Osteoblast (primary cell): ENCODE measurements around the gene TNFRSF25. TPM values are rescaled to one million over a fixed set of nuclear protein-coding genes. Genes with fewer than 3 reads are reported as not detected.
"Not testable (repeated sequence)": the region's sequence is repeated elsewhere in the genome, so short reads cannot be mapped to it uniquely, and the experiment has no call there.

Experiments used
- DNase-seq: peaks from one replicate; pipeline ENCODE4 v3.0.0; 2011; ENCODE audit warnings: low spot score, mixed read lengths; ENCODE audit not compliant: insufficient read length; ENCODE audit errors: missing footprints
- H2AFZ ChIP-seq: 2 replicates; pipeline ENCODE4 v1.6.0; 2011; ENCODE audit warnings: mild to moderate bottlenecking, low read length
- H3K27ac ChIP-seq: 2 replicates; pipeline ENCODE4 v1.5.1; 2011; ENCODE audit warnings: mild to moderate bottlenecking, low read depth, low read length, moderate library complexity
- H3K27me3 ChIP-seq: 2 replicates; pipeline ENCODE4 v1.6.0; 2012; ENCODE audit warnings: mild to moderate bottlenecking, control low read depth, inconsistent platforms, low read length, moderate library complexity; ENCODE audit not compliant: insufficient read depth
- H3K36me3 ChIP-seq: 2 replicates; pipeline ENCODE4 v1.5.1; 2011; ENCODE audit warnings: mild to moderate bottlenecking, low read length, control low read depth, moderate library complexity; ENCODE audit not compliant: insufficient read depth
- H3K4me1 ChIP-seq: 2 replicates; pipeline ENCODE4 v1.5.1; 2011; ENCODE audit warnings: mild to moderate bottlenecking, low read length, control low read depth, moderate library complexity; ENCODE audit not compliant: insufficient read depth
- H3K4me2 ChIP-seq: 2 replicates; pipeline ENCODE4 v1.6.0; 2011; ENCODE audit warnings: mild to moderate bottlenecking, low read length; ENCODE audit not compliant: insufficient read depth
- H3K4me3 ChIP-seq: fragments of 200-600 bp; sonication (generic); 3 replicates; pipeline ENCODE4 v1.5.1; 2012; ENCODE audit warnings: mild to moderate bottlenecking, low read length, inconsistent platforms; ENCODE audit not compliant: insufficient read depth
- H3K79me2 ChIP-seq: 2 replicates; pipeline ENCODE4 v1.6.0; 2012; ENCODE audit warnings: mild to moderate bottlenecking, low read length, control low read depth, inconsistent platforms; ENCODE audit not compliant: insufficient read depth
- H3K9me3 ChIP-seq: 2 replicates; pipeline ENCODE4 v1.5.1; 2011; ENCODE audit warnings: low read depth, low read length, control low read depth
- H4K20me1 ChIP-seq: 2 replicates; pipeline ENCODE4 v1.6.0; 2012; ENCODE audit warnings: mild to moderate bottlenecking, low read length, control low read depth; ENCODE audit not compliant: insufficient read depth
- CTCF ChIP-seq: IDR thresholded peaks from 2 replicates; pipeline ENCODE4 v1.5.1; 2011; ENCODE audit warnings: mild to moderate bottlenecking, low read depth, low read length, moderate library complexity; ENCODE audit errors: extremely low read depth
- total RNA-seq: library from RNA; depleted of rRNA; stranded (reverse); fragments of >200 nt; gene quantifications from 2 replicates; pipeline ENCODE4 v1.2.3, GENCODE V29; 2012

Gene TNFRSF25
- total RNA-seq, 1 donor = 3.3 TPM

GRCh38 chr1:6460301-6461050 lies 5.5 kb downstream of the TNFRSF25 start:
- no peak overlapping the region for H3K27ac ChIP-seq
- no peaks in the 10 kb centered on the region for H3K4me1 ChIP-seq
- H3K4me3 ChIP-seq = no peak overlapping the region
- H3K27me3 ChIP-seq = peaks cover 8% of the 10 kb centered on the region
- H3K4me2 ChIP-seq = no peak overlapping the region
- no peaks in the 10 kb centered on the region for H4K20me1 ChIP-seq
- DNase-seq = peak; percentile 93
- no peak for TF ChIP-seq CTCF
- no peaks in the 10 kb centered on the region for H3K9me3 ChIP-seq
- H2AFZ ChIP-seq = no peak overlapping the region
- H3K36me3 ChIP-seq = peaks cover 8% of the 10 kb centered on the region
- no peaks in the 10 kb centered on the region for H3K79me2 ChIP-seq

GRCh38 chr1:6459850-6460265 lies 6.1 kb downstream of the TNFRSF25 start:
- H3K9me3 ChIP-seq = no peaks in the 10 kb centered on the region
- H2AFZ ChIP-seq = no peak overlapping the region
- no peak overlapping the region for H3K4me2 ChIP-seq
- no peak for DNase-seq
- H4K20me1 ChIP-seq = no peaks in the 10 kb centered on the region
- H3K27me3 ChIP-seq = peaks cover 11% of the 10 kb centered on the region
- no peak for TF ChIP-seq CTCF
- H3K27ac ChIP-seq = no peak overlapping the region
- H3K79me2 ChIP-seq = no peaks in the 10 kb centered on the region
- H3K4me3 ChIP-seq = no peak overlapping the region
- H3K36me3 ChIP-seq = peaks cover 8% of the 10 kb centered on the region
- no peaks in the 10 kb centered on the region for H3K4me1 ChIP-seq

- no peak overlapping the region for H3K4me2 ChIP-seq
- peaks cover 11% of the 10 kb centered on the region for H3K27me3 ChIP-seq
- no peaks in the 10 kb centered on the region for H3K36me3 ChIP-seq
- no peak overlapping the region for H3K27ac ChIP-seq
- no peaks in the 10 kb centered on the region for H4K20me1 ChIP-seq
- no peaks in the 10 kb centered on the region for H3K4me1 ChIP-seq
- H2AFZ ChIP-seq = no peak overlapping the region
- no peaks in the 10 kb centered on the region for H3K9me3 ChIP-seq
- DNase-seq = no peak
- no peak overlapping the region for H3K4me3 ChIP-seq
- TF ChIP-seq CTCF = no peak
- H3K79me2 ChIP-seq = no peaks in the 10 kb centered on the region
Observed at GRCh38 chr1:6456800-6457466, 9.0 kb downstream of the TNFRSF25 start.

GRCh38 chr1:6455752-6456520 lies 10.0 kb downstream of the TNFRSF25 start:
- H3K4me2 ChIP-seq, H3K27ac ChIP-seq, H3K36me3 ChIP-seq, H2AFZ ChIP-seq, H3K9me3 ChIP-seq, H3K4me1 ChIP-seq, H3K4me3 ChIP-seq, H4K20me1 ChIP-seq, H3K79me2 ChIP-seq, DNase-seq: not testable (repeated sequence)
- peaks cover 13% of the 10 kb centered on the region for H3K27me3 ChIP-seq
